SK-N-SH treated with all-trans-retinoic acid at 6 μM for 48 hours (cell line): ENCODE measurements around the gene U2AF2.

Source experiments
- ATAC-seq: fragments of 200-7000 bp; cut with Tn5 transposase; 3 replicates; pipeline ENCODE4 v1.9.1; 2020; ENCODE audit warnings: mild to moderate bottlenecking, moderate library complexity
- ARNTL ChIP-seq: fragments of 450-650 bp; formaldehyde crosslinking; IDR thresholded peaks from 2 replicates; pipeline ENCODE4 v1.5.0; 2020; ENCODE audit warnings: low read depth, mild to moderate bottlenecking, moderate library complexity, borderline replicate concordance
- CSDC2 ChIP-seq: fragments of 250-450 bp; sonication (Bioruptor Pico); IDR thresholded peaks from 2 replicates; pipeline ENCODE4 v1.5.0; 2020; ENCODE audit warnings: mild to moderate bottlenecking, moderate library complexity
- GLIS3 ChIP-seq: fragments of 250-450 bp; sonication (Bioruptor Pico); IDR thresholded peaks from 2 replicates; pipeline ENCODE4 v1.5.0; 2020; ENCODE audit warnings: mild to moderate bottlenecking, moderate library complexity
- ISL1 ChIP-seq: fragments of 250-450 bp; sonication (Bioruptor Pico); IDR thresholded peaks from 2 replicates; pipeline ENCODE4 v2.1.2; 2022; ENCODE audit warnings: mild to moderate bottlenecking, moderate library complexity
- OSR1 ChIP-seq: fragments of 250-450 bp; sonication (Bioruptor Pico); IDR thresholded peaks from 2 replicates; pipeline ENCODE4 v1.8.0; 2022; ENCODE audit warnings: moderate library complexity, mild to moderate bottlenecking, inconsistent platforms
- PPARA ChIP-seq: fragments of 250-450 bp; sonication (Bioruptor Pico); IDR thresholded peaks from 2 replicates; pipeline ENCODE4 v1.5.0; 2020; ENCODE audit warnings: mild to moderate bottlenecking, borderline replicate concordance
- RARB ChIP-seq: fragments of 250-450 bp; sonication (Bioruptor Pico); IDR thresholded peaks from 2 replicates; pipeline ENCODE4 v1.8.0; 2021; ENCODE audit warnings: mild to moderate bottlenecking, moderate library complexity
- SNAI2 ChIP-seq: fragments of 250-450 bp; sonication (Bioruptor Pico); IDR thresholded peaks from 2 replicates; pipeline ENCODE4 v1.5.0; 2020; ENCODE audit warnings: mild to moderate bottlenecking, moderate library complexity
- TCF4 ChIP-seq: fragments of 250-450 bp; sonication (Bioruptor Pico); IDR thresholded peaks from 2 replicates; pipeline ENCODE4 v1.8.0; 2021; ENCODE audit warnings: mild to moderate bottlenecking, moderate library complexity, borderline replicate concordance
- TOX ChIP-seq: fragments of 250-450 bp; sonication (Bioruptor Pico); IDR thresholded peaks from 2 replicates; pipeline ENCODE4 v1.8.0; 2021; ENCODE audit warnings: mild to moderate bottlenecking, moderate library complexity, borderline replicate concordance
- ZC3H10 ChIP-seq: fragments of 250-450 bp; sonication (Bioruptor Pico); IDR thresholded peaks from 2 replicates; pipeline ENCODE4 v1.5.1; 2021; ENCODE audit warnings: mild to moderate bottlenecking, moderate library complexity
- ZFP3 ChIP-seq: fragments of 250-450 bp; sonication (Bioruptor Pico); IDR thresholded peaks from 2 replicates; pipeline ENCODE4 v1.5.0; 2020; ENCODE audit warnings: mild to moderate bottlenecking, moderate library complexity
- ZFP30 ChIP-seq: fragments of 450-650 bp; formaldehyde crosslinking; IDR thresholded peaks from 2 replicates; pipeline ENCODE4 v1.5.0; 2022; ENCODE audit warnings: mild to moderate bottlenecking, moderate library complexity
- ZNF565 ChIP-seq: fragments of 450-650 bp; formaldehyde crosslinking; conservative IDR thresholded peaks from 2 replicates; pipeline ENCODE4 v1.5.0; 2020; ENCODE audit warnings: low read depth, mild to moderate bottlenecking, moderate library complexity
- ZNF70 ChIP-seq: fragments of 450-650 bp; formaldehyde crosslinking; IDR thresholded peaks from 2 replicates; pipeline ENCODE4 v1.5.0; 2020; ENCODE audit warnings: mild to moderate bottlenecking, moderate library complexity
- ZNF8 ChIP-seq: fragments of 450-650 bp; formaldehyde crosslinking; IDR thresholded peaks from 2 replicates; pipeline ENCODE4 v1.5.0; 2020; ENCODE audit warnings: mild to moderate bottlenecking, moderate library complexity
- TF ChIP-seq, protein P1 (sequence below): fragments of 250-450 bp; sonication (Bioruptor Pico); IDR thresholded peaks from 2 replicates; pipeline ENCODE4 v1.8.0; 2021; ENCODE audit warnings: low read depth, mild to moderate bottlenecking, moderate library complexity, borderline replicate concordance
- TF ChIP-seq, protein P2 (sequence below): fragments of 250-450 bp; sonication (Bioruptor Pico); IDR thresholded peaks from 2 replicates; pipeline ENCODE4 v1.8.0; 2020; ENCODE audit warnings: mild to moderate bottlenecking, moderate library complexity, borderline replicate concordance
- TF ChIP-seq, protein P3 (sequence below): fragments of 250-450 bp; sonication (Bioruptor Pico); IDR thresholded peaks from 2 replicates; pipeline ENCODE4 v1.5.1; 2021; ENCODE audit warnings: mild to moderate bottlenecking, moderate library complexity
- TF ChIP-seq, protein P4 (sequence below): fragments of 250-450 bp; sonication (Bioruptor Pico); IDR thresholded peaks from 2 replicates; pipeline ENCODE4 v1.5.0; 2020; ENCODE audit warnings: mild to moderate bottlenecking, moderate library complexity
- TF ChIP-seq, protein P5 (sequence below): fragments of 250-450 bp; sonication (Bioruptor Pico); IDR thresholded peaks from 2 replicates; pipeline ENCODE4 v1.5.1; 2020; ENCODE audit warnings: low read depth, mild to moderate bottlenecking, moderate library complexity

Gene U2AF2

DNA sequence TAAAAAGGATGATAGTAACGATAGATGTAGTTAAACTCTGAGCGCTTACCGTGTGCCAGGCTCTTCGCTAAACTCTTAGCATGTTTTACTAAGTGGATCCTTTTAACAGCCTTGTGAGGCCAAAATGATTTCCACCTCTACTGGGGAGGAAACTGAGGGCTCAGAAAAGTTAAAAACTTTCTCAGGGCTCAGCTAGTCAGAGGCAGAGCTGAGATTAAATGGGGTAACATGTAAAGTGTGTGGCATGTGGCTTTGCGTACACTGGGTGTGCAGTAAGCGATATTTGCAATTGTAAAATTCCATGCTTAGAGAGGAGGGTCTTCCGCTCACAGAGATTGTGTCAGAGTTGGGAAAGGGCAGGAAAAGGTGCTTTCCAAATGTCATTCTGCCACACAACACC lies 1.7 kb downstream of the U2AF2 start (continued):
- TF ChIP-seq, protein P1, sequence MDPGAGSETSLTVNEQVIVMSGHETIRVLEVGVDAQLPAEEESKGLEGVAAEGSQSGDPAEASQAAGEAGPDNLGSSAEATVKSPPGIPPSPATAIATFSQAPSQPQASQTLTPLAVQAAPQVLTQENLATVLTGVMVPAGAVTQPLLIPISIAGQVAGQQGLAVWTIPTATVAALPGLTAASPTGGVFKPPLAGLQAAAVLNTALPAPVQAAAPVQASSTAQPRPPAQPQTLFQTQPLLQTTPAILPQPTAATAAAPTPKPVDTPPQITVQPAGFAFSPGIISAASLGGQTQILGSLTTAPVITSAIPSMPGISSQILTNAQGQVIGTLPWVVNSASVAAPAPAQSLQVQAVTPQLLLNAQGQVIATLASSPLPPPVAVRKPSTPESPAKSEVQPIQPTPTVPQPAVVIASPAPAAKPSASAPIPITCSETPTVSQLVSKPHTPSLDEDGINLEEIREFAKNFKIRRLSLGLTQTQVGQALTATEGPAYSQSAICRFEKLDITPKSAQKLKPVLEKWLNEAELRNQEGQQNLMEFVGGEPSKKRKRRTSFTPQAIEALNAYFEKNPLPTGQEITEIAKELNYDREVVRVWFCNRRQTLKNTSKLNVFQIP (CRISPR knock-in tag) = no peak
- no peak for TF ChIP-seq ISL1 (CRISPR knock-in tag)
- TF ChIP-seq ZNF70 (CRISPR knock-in tag) = no peak
- TF ChIP-seq ZC3H10 (CRISPR knock-in tag) = no peak
- TF ChIP-seq RARB = no peak
- TF ChIP-seq TOX (CRISPR knock-in tag) = no peak
- no peak for TF ChIP-seq CSDC2
- TF ChIP-seq, protein P2, sequence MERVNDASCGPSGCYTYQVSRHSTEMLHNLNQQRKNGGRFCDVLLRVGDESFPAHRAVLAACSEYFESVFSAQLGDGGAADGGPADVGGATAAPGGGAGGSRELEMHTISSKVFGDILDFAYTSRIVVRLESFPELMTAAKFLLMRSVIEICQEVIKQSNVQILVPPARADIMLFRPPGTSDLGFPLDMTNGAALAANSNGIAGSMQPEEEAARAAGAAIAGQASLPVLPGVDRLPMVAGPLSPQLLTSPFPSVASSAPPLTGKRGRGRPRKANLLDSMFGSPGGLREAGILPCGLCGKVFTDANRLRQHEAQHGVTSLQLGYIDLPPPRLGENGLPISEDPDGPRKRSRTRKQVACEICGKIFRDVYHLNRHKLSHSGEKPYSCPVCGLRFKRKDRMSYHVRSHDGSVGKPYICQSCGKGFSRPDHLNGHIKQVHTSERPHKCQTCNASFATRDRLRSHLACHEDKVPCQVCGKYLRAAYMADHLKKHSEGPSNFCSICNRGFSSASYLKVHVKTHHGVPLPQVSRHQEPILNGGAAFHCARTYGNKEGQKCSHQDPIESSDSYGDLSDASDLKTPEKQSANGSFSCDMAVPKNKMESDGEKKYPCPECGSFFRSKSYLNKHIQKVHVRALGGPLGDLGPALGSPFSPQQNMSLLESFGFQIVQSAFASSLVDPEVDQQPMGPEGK (CRISPR knock-in tag) = no peak

DNA sequence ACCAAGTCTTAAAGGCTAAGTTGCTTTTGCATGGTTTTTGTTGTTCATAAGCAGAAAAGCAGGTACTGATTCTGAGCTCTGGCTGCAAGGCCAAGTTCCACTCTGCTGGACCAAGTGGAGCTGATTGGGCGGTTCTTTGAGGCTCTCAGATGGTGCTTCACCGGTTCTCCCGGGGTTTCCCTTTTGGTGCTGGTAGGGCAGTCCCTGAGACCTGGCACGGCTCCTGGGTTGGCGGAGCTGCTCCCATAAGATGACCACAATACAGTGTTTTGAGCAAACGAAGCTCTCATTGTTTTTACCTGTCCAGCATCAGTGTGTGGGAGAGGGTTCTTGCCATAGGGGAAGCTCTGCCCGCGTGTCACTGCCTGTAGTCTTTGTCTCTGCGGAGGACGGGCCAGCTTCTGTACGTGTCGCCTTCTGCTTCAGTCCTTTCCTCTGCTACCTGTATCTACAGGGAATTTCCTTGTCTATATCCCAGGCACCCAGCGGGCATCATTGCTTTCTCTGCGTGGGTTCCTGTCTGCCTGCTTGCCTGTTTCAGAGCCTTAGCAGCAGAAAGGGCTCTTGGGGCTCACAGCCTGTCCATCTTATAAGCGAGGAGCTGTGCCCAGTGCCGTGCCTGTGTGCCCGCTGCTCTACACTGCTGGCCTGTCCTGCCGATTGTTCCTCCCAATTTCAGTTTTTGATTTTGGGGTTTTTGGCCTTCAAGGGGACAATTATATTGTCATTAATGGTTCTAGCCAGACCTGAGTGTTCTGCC lies 2.3 kb downstream of the U2AF2 start:
- TF ChIP-seq, protein P3, sequence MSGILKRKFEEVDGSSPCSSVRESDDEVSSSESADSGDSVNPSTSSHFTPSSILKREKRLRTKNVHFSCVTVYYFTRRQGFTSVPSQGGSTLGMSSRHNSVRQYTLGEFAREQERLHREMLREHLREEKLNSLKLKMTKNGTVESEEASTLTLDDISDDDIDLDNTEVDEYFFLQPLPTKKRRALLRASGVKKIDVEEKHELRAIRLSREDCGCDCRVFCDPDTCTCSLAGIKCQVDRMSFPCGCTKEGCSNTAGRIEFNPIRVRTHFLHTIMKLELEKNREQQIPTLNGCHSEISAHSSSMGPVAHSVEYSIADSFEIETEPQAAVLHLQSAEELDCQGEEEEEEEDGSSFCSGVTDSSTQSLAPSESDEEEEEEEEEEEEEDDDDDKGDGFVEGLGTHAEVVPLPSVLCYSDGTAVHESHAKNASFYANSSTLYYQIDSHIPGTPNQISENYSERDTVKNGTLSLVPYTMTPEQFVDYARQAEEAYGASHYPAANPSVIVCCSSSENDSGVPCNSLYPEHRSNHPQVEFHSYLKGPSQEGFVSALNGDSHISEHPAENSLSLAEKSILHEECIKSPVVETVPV = no peak
- TF ChIP-seq, protein P4, sequence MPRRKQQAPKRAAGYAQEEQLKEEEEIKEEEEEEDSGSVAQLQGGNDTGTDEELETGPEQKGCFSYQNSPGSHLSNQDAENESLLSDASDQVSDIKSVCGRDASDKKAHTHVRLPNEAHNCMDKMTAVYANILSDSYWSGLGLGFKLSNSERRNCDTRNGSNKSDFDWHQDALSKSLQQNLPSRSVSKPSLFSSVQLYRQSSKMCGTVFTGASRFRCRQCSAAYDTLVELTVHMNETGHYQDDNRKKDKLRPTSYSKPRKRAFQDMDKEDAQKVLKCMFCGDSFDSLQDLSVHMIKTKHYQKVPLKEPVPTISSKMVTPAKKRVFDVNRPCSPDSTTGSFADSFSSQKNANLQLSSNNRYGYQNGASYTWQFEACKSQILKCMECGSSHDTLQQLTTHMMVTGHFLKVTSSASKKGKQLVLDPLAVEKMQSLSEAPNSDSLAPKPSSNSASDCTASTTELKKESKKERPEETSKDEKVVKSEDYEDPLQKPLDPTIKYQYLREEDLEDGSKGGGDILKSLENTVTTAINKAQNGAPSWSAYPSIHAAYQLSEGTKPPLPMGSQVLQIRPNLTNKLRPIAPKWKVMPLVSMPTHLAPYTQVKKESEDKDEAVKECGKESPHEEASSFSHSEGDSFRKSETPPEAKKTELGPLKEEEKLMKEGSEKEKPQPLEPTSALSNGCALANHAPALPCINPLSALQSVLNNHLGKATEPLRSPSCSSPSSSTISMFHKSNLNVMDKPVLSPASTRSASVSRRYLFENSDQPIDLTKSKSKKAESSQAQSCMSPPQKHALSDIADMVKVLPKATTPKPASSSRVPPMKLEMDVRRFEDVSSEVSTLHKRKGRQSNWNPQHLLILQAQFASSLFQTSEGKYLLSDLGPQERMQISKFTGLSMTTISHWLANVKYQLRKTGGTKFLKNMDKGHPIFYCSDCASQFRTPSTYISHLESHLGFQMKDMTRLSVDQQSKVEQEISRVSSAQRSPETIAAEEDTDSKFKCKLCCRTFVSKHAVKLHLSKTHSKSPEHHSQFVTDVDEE (CRISPR knock-in tag) = no peak
- TF ChIP-seq, protein P5, sequence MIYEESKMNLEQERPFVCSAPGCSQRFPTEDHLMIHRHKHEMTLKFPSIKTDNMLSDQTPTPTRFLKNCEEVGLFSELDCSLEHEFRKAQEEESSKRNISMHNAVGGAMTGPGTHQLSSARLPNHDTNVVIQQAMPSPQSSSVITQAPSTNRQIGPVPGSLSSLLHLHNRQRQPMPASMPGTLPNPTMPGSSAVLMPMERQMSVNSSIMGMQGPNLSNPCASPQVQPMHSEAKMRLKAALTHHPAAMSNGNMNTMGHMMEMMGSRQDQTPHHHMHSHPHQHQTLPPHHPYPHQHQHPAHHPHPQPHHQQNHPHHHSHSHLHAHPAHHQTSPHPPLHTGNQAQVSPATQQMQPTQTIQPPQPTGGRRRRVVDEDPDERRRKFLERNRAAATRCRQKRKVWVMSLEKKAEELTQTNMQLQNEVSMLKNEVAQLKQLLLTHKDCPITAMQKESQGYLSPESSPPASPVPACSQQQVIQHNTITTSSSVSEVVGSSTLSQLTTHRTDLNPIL (CRISPR knock-in tag) = no peak
- TF ChIP-seq RARB (no peak), ZC3H10 (CRISPR knock-in tag) (no peak), ZNF8 (no peak), ISL1 (CRISPR knock-in tag) (no peak), ZFP30 (no peak), GLIS3 (CRISPR knock-in tag) (no peak), PPARA (CRISPR knock-in tag) (no peak), ZNF70 (CRISPR knock-in tag) (no peak), TCF4 (CRISPR knock-in tag) (no peak)
- TF ChIP-seq, protein P1 (CRISPR knock-in tag) = no peak
- ATAC-seq = no peak

DNA sequence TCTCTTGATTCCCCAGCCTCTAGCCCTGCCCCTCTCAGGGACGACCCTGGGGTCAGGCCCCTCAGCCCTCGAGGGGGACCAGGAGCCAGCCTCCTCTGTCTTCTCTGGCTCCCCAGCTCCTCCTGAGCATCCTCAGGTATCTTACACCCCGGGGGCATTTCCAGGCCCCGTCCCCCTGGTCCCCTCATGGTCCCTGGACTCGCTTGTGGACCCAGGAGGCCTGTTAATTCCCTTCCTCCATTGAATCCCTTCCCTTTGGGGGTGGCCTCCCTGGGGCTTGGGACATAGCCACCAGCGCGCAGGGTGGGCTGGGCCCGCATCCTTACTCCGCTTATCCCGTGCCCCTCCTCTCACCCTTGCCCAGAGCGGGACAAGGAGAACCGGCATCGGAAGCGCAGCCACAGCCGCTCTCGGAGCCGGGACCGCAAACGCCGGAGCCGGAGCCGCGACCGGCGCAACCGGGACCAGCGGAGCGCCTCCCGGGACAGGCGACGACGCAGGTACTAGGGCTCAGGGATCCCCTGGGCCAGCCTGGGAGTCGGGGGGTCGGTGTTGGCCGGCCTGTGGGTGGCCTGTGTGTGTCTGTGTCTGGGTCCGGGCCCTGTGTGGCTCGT lies 4.1 kb downstream of the U2AF2 start:
- ATAC-seq = no peak
- TF ChIP-seq CSDC2 = no peak
- no peak for TF ChIP-seq RARB
- no peak for TF ChIP-seq ZNF565 (CRISPR knock-in tag)
- no peak for TF ChIP-seq SNAI2 (CRISPR knock-in tag)
- TF ChIP-seq ZFP3 = no peak
- TF ChIP-seq ARNTL (CRISPR knock-in tag) = no peak
- TF ChIP-seq, protein P5 (CRISPR knock-in tag) = no peak
- TF ChIP-seq ZNF70 (CRISPR knock-in tag) = no peak
- no peak for TF ChIP-seq ZC3H10 (CRISPR knock-in tag)
- TF ChIP-seq TOX (CRISPR knock-in tag) = no peak
- no peak for TF ChIP-seq TCF4 (CRISPR knock-in tag)
- TF ChIP-seq ZFP30 = no peak
- TF ChIP-seq OSR1 (CRISPR knock-in tag) = no peak
- no peak for TF ChIP-seq GLIS3 (CRISPR knock-in tag)
- TF ChIP-seq, protein P1 (CRISPR knock-in tag) = no peak
- TF ChIP-seq ZNF8 = no peak
